Glutamatergic neuron (in vitro differentiated cells): ENCODE measurements around the gene SRPK2. TPM values are rescaled to one million over a fixed set of nuclear protein-coding genes. Genes with fewer than 3 reads are reported as not detected.
A peak's percentile ranks its signal among the peaks of the same experiment; 100 is the strongest.

ENCODE experiments used
- DNase-seq: peaks from one replicate; pipeline ENCODE4 v3.0.0; 2022
- H3K27ac Mint-ChIP-seq: one replicate; pipeline ENCODE4 v1.8.0; 2020; ENCODE audit warnings: mild to moderate bottlenecking, mixed read lengths, inconsistent platforms; ENCODE audit not compliant: unreplicated experiment
- H3K27me3 Mint-ChIP-seq: one replicate; pipeline ENCODE4 v1.8.0; 2020; ENCODE audit warnings: mild to moderate bottlenecking, moderate library complexity, mixed read lengths, inconsistent platforms; ENCODE audit not compliant: unreplicated experiment
- H3K36me3 Mint-ChIP-seq: one replicate; pipeline ENCODE4 v1.8.0; 2020; ENCODE audit warnings: mild to moderate bottlenecking, mixed read lengths, inconsistent platforms; ENCODE audit not compliant: unreplicated experiment
- H3K4me1 Mint-ChIP-seq: one replicate; pipeline ENCODE4 v1.8.0; 2020; ENCODE audit warnings: mild to moderate bottlenecking, low read depth, mixed read lengths, inconsistent platforms; ENCODE audit not compliant: unreplicated experiment
- H3K4me3 Mint-ChIP-seq: one replicate; pipeline ENCODE4 v1.8.0; 2020; ENCODE audit warnings: mild to moderate bottlenecking, mixed read lengths, inconsistent platforms; ENCODE audit not compliant: unreplicated experiment
- H3K9me3 Mint-ChIP-seq: one replicate; pipeline ENCODE4 v1.8.0; 2020; ENCODE audit warnings: mild to moderate bottlenecking, moderate library complexity, mixed read lengths, inconsistent platforms; ENCODE audit not compliant: unreplicated experiment
- CTCF ChIP-seq: fragments of 200-600 bp; sonication (generic); IDR thresholded peaks from one replicate; pipeline ENCODE4 v1.5.0; 2021; ENCODE audit not compliant: partially characterized antibody, unreplicated experiment
- total RNA-seq: library from RNA; stranded (reverse); fragmentation: NEBNext Ultra II Directional; extraction: Animal tissue kit (Norgen Biotek cat#: 25700); gene quantifications from one replicate; pipeline ENCODE4 v1.2.1, GENCODE V29; 2021; ENCODE audit not compliant: unreplicated experiment

The SRPK2 gene
- total RNA-seq, 1 donor from 2014 or later, result 131 TPM

GRCh38 chr7:105228555-105228954, 160.2 kb downstream of the SRPK2 start:
- H3K27me3 Mint-ChIP-seq, result peaks cover 2% of the 10 kb centered on the region
- peak overlapping the region; percentile 33 for H3K27ac Mint-ChIP-seq
- H3K4me1 Mint-ChIP-seq, result peaks cover 17% of the 10 kb centered on the region
- H3K36me3 Mint-ChIP-seq, result no peaks in the 10 kb centered on the region
- no peak overlapping the region for H3K4me3 Mint-ChIP-seq
- no peak for DNase-seq
- peaks cover 2% of the 10 kb centered on the region for H3K9me3 Mint-ChIP-seq
- TF ChIP-seq CTCF, result no peak

- Mint-ChIP-seq H3K27me3 (peaks cover 2% of the 10 kb centered on the region), H3K9me3 (peaks cover 2% of the 10 kb centered on the region), H3K4me1 (peaks cover 24% of the 10 kb centered on the region), H3K36me3 (no peaks in the 10 kb centered on the region), H3K4me3 (no peak overlapping the region), H3K27ac (no peak overlapping the region)
- DNase-seq, result no peak
- TF ChIP-seq CTCF, result no peak
Measured at GRCh38 chr7:105227391-105227790, 161.3 kb downstream of the SRPK2 start.

DNA sequence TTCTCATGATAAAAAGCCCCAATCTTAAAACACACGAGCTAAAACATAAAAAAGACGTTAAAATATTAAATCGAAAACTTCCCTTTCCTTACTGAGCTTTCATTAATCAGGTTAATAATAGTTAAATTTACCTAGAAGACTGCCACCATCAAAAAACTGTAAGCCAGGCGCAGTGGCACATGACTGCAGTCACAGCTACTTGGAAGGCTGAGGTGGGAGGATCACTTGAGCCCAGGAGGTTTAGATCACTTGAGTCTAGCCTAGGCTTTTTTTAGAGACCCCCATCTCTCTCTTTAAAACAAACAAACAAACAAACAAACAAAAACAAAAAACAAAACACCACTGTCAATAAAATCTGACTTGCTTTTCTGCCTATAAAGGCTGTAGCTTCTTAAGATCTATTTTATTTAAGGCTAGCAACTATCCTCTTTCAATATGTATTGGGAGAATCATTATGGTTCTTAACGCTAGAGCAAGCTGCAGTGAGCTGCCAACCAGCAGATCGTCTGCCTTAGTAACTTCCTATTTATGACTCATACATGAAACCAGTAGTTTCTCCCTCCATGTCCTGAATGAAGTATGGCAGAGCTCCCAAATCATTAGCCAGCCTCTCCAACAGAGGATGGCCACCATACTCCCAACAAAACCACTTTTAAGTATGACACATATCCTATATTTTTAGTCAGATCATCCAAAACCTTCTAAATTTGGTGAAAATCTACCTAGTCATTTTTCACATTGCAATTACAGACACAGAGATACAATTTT, 163.7 kb downstream of the SRPK2 start:
- no peak for TF ChIP-seq CTCF
- H3K4me1 Mint-ChIP-seq, result peaks cover 26% of the 10 kb centered on the region
- no peak overlapping the region for H3K4me3 Mint-ChIP-seq
- H3K9me3 Mint-ChIP-seq, result peaks cover 2% of the 10 kb centered on the region
- no peak for DNase-seq
- no peak overlapping the region for H3K27ac Mint-ChIP-seq
- H3K36me3 Mint-ChIP-seq, result no peaks in the 10 kb centered on the region
- H3K27me3 Mint-ChIP-seq, result peaks cover 2% of the 10 kb centered on the region

GRCh38 chr7:105222953-105223352, 165.8 kb downstream of the SRPK2 start:
- H3K9me3 Mint-ChIP-seq, result peaks cover 2% of the 10 kb centered on the region
- no peak overlapping the region for H3K27ac Mint-ChIP-seq
- peaks cover 1% of the 10 kb centered on the region for H3K27me3 Mint-ChIP-seq
- H3K4me3 Mint-ChIP-seq, result no peak overlapping the region
- peaks cover 24% of the 10 kb centered on the region for H3K4me1 Mint-ChIP-seq
- DNase-seq, result no peak
- H3K36me3 Mint-ChIP-seq, result no peaks in the 10 kb centered on the region
- no peak for TF ChIP-seq CTCF

DNA sequence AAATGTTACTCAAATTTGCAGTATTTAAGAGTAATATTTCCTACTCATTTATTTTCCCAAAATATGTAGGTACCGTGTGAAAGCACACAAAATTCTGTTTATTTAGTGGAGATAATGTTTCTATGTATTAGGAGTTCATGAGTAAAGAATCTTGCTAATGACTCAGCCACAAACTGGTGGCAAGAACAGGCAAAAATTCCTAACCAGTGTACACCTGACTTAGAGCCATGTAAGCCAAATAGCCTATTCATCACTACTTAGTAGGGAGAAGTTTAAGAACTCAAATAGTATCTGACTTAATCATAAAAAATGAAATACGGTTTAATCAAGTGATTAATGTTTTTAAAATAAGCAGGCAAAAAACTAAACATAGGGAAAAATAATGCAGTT, 169.0 kb downstream of the SRPK2 start:
- no peak for DNase-seq
- no peak overlapping the region for H3K27ac Mint-ChIP-seq
- no peak overlapping the region for H3K4me3 Mint-ChIP-seq
- no peaks in the 10 kb centered on the region for H3K36me3 Mint-ChIP-seq
- no peaks in the 10 kb centered on the region for H3K9me3 Mint-ChIP-seq
- peaks cover 25% of the 10 kb centered on the region for H3K4me1 Mint-ChIP-seq
- no peak for TF ChIP-seq CTCF
- H3K27me3 Mint-ChIP-seq, result peaks cover 1% of the 10 kb centered on the region
